ENCODE results near the gene TTYH3.

The TTYH3 gene

GRCh38 chr7:2713978-2714377, 82.2 kb downstream of the TTYH3 start:
- TF ChIP-seq, protein P1, sequence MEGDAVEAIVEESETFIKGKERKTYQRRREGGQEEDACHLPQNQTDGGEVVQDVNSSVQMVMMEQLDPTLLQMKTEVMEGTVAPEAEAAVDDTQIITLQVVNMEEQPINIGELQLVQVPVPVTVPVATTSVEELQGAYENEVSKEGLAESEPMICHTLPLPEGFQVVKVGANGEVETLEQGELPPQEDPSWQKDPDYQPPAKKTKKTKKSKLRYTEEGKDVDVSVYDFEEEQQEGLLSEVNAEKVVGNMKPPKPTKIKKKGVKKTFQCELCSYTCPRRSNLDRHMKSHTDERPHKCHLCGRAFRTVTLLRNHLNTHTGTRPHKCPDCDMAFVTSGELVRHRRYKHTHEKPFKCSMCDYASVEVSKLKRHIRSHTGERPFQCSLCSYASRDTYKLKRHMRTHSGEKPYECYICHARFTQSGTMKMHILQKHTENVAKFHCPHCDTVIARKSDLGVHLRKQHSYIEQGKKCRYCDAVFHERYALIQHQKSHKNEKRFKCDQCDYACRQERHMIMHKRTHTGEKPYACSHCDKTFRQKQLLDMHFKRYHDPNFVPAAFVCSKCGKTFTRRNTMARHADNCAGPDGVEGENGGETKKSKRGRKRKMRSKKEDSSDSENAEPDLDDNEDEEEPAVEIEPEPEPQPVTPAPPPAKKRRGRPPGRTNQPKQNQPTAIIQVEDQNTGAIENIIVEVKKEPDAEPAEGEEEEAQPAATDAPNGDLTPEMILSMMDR (IDR thresholded peaks at IDR 0.05; ENCODE audit: extremely low read depth, missing control alignments): no peak
- no peak for DNase-seq (ENCODE audit: low spot score)
